ENCODE results near the gene ADGRB2.

Gene ADGRB2

DNA sequence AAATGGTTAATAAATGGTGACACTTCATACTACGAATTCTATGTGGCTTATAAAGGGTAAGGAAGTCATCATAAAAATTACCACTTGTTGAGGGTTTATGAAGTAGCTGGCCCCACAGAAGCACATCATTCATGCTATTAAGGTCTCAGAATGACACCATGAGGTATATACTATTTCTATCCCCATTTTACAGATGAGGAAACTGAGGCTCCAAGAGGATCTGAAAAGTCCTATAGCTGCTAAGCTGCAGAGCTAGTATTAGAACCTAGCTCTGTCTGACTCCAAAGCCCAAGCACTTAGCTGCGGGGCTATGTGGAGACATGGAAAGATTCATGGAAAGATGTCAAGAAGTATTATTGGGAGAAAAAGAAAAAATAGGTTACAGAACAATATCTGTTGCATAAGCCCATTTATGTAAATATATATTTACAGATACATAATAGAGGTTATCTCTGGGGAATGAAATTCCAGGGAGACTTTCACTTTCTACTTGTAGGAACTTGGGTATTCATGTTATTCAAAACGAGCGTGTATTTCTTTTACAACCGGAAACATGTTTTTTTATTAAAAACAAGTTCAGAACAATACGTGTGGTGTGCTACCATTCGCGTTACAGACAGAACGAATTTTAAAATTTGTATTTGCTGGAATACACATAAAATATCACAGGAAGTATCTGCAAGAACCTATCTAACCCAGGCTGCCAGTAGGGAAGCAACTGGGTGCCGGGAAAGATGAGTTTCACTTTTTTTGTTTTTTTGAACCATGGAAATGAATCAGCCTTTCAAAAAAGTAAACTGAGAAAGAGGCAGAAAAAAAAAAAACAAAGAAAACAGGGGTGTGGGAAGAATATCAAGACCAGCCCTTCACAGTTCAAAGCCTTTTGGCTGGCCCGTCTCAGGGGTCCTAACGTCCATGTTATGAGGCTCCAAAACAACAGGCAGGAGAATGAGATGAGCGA is 38.3 kb upstream of the ADGRB2 start:
- H3K36me3 ChIP-seq (ENCODE audit: control insufficient read depth in 1 of 2, insufficient read depth in 2 of 2, low read length in 2 of 2) = no peaks in the 10 kb centered on the region
- H3K9ac ChIP-seq (ENCODE audit: low read depth in 1 of 2, low read length in 2 of 2) = peak overlapping the region in 1 of 2 donors; percentile 54
- H3K4me1 ChIP-seq (ENCODE audit: control insufficient read depth in 1 of 2, insufficient read depth in 2 of 2, low read length in 2 of 2) = no peaks in the 10 kb centered on the region
- peak overlapping the region; percentile 51 to 65 for H3K4me3 ChIP-seq (ENCODE audit: low read depth in 1 of 2, low read length in 2 of 2)
- no peaks in the 10 kb centered on the region for H3K27me3 ChIP-seq (ENCODE audit: control insufficient read depth in 1 of 2, insufficient read depth in 2 of 2, low read length in 2 of 2)
- H3K27ac ChIP-seq (ENCODE audit: low read depth, low read length) = no peak overlapping the region
- no peaks in the 10 kb centered on the region for H3K9me3 ChIP-seq (ENCODE audit: control insufficient read depth in 1 of 2, low read length in 2 of 2)

DNA sequence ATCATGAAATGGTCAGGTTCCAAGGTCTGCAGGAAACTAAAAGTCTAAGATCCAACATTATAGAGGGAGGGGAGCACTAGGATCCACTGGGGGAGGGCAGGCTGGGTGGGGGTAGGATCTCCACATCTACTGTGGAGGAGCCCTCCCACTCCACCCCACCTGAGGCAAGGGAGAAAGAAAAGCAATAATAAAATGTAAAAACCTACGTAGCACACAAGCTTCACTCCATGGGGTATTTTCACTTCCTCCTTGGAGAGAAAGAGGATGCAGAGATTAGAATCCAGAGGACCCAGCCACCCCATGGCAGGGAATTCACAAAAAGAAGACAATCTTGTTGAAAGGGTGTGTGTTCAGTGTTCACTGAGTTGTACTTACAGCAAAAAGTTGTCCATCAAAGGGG is 37.3 kb upstream of the ADGRB2 start:
- Histone ChIP-seq H3K27me3 (ENCODE audit: control insufficient read depth in 1 of 2, insufficient read depth in 2 of 2, low read length in 2 of 2) (peaks cover under 1 to 4% of the 10 kb centered on the region in 2 donors), H3K9me3 (ENCODE audit: control insufficient read depth in 1 of 2, low read length in 2 of 2) (no peaks in the 10 kb centered on the region), H3K36me3 (ENCODE audit: control insufficient read depth in 1 of 2, insufficient read depth in 2 of 2, low read length in 2 of 2) (no peaks in the 10 kb centered on the region), H3K27ac (ENCODE audit: low read depth, low read length) (no peak overlapping the region), H3K4me1 (ENCODE audit: control insufficient read depth in 1 of 2, insufficient read depth in 2 of 2, low read length in 2 of 2) (no peaks in the 10 kb centered on the region), H3K4me3 (ENCODE audit: low read depth in 1 of 2, low read length in 2 of 2) (no peak overlapping the region), H3K9ac (ENCODE audit: low read depth in 1 of 2, low read length in 2 of 2) (no peak overlapping the region)

DNA sequence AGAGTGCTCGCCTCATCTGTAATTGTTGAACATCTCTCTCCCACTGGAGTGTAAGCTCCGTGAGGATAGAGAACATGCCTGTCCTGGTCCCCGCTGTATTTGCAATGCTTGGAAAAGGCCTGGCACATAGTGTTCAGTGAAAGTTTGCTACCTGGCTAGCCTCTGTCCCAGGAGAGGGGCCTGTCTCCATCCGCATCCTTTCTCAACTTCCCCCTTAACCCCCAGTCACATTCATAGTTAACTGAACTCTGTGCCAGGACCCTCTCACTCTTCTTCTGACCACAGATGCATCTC is 36.5 kb upstream of the ADGRB2 start:
- Histone ChIP-seq H3K4me1 (ENCODE audit: control insufficient read depth in 1 of 2, insufficient read depth in 2 of 2, low read length in 2 of 2) (no peaks in the 10 kb centered on the region), H3K36me3 (ENCODE audit: control insufficient read depth in 1 of 2, insufficient read depth in 2 of 2, low read length in 2 of 2) (no peaks in the 10 kb centered on the region), H3K27me3 (ENCODE audit: control insufficient read depth in 1 of 2, insufficient read depth in 2 of 2, low read length in 2 of 2) (peaks cover 5 to 9% of the 10 kb centered on the region in 2 donors), H3K4me3 (ENCODE audit: low read depth in 1 of 2, low read length in 2 of 2) (no peak overlapping the region), H3K27ac (ENCODE audit: low read depth, low read length) (no peak overlapping the region), H3K9ac (ENCODE audit: low read depth in 1 of 2, low read length in 2 of 2) (no peak overlapping the region), H3K9me3 (ENCODE audit: control insufficient read depth in 1 of 2, low read length in 2 of 2) (no peaks in the 10 kb centered on the region)

- H3K4me3 ChIP-seq (ENCODE audit: low read depth in 1 of 2, low read length in 2 of 2) = no peak overlapping the region
- H3K27me3 ChIP-seq (ENCODE audit: control insufficient read depth in 1 of 2, insufficient read depth in 2 of 2, low read length in 2 of 2) = peaks cover 5 to 11% of the 10 kb centered on the region in 2 donors
- H3K36me3 ChIP-seq (ENCODE audit: control insufficient read depth in 1 of 2, insufficient read depth in 2 of 2, low read length in 2 of 2) = no peaks in the 10 kb centered on the region
- H3K4me1 ChIP-seq (ENCODE audit: control insufficient read depth in 1 of 2, insufficient read depth in 2 of 2, low read length in 2 of 2) = no peaks in the 10 kb centered on the region
- H3K9me3 ChIP-seq (ENCODE audit: control insufficient read depth in 1 of 2, low read length in 2 of 2) = no peaks in the 10 kb centered on the region
- H3K9ac ChIP-seq (ENCODE audit: low read depth in 1 of 2, low read length in 2 of 2) = no peak overlapping the region
- no peak overlapping the region for H3K27ac ChIP-seq (ENCODE audit: low read depth, low read length)
Measured at GRCh38 chr1:31799895-31800673, 35.9 kb upstream of the ADGRB2 start.

GRCh38 chr1:31799196-31799894 is 35.2 kb upstream of the ADGRB2 start:
- Histone ChIP-seq H3K27me3 (ENCODE audit: control insufficient read depth in 1 of 2, insufficient read depth in 2 of 2, low read length in 2 of 2) (peaks cover 5 to 11% of the 10 kb centered on the region in 2 donors), H3K9ac (ENCODE audit: low read depth in 1 of 2, low read length in 2 of 2) (no peak overlapping the region), H3K36me3 (ENCODE audit: control insufficient read depth in 1 of 2, insufficient read depth in 2 of 2, low read length in 2 of 2) (no peaks in the 10 kb centered on the region), H3K27ac (ENCODE audit: low read depth, low read length) (no peak overlapping the region), H3K9me3 (ENCODE audit: control insufficient read depth in 1 of 2, low read length in 2 of 2) (no peaks in the 10 kb centered on the region), H3K4me1 (ENCODE audit: control insufficient read depth in 1 of 2, insufficient read depth in 2 of 2, low read length in 2 of 2) (no peaks in the 10 kb centered on the region), H3K4me3 (ENCODE audit: low read depth in 1 of 2, low read length in 2 of 2) (no peak overlapping the region)

- Histone ChIP-seq H3K27ac (ENCODE audit: low read depth, low read length) (no peak overlapping the region), H3K9ac (ENCODE audit: low read depth in 1 of 2, low read length in 2 of 2) (no peak overlapping the region)
Measured at GRCh38 chr1:31798433-31799195, 34.5 kb upstream of the ADGRB2 start.

DNA sequence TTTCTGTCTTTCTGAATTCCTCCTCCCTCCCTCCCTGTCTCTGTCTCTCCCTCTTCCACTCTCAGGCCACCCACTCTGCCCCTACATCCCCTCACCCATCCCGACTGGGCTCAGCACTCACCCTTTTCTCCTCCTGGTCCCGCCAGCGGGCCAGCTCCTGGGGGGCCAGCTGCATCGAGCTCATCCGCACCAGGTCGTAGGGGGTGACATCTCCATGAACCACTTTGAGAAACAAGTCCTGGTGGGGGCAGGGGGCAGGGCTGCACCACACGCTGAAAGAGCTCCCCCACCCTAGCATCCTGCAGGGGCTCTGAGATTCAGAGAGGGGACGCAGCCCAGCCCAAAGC is 33.9 kb upstream of the ADGRB2 start:
- Histone ChIP-seq H3K36me3 (ENCODE audit: control insufficient read depth in 1 of 2, insufficient read depth in 2 of 2, low read length in 2 of 2) (no peaks in the 10 kb centered on the region), H3K27ac (ENCODE audit: low read depth, low read length) (no peak overlapping the region), H3K4me3 (ENCODE audit: low read depth in 1 of 2, low read length in 2 of 2) (no peak overlapping the region), H3K9me3 (ENCODE audit: control insufficient read depth in 1 of 2, low read length in 2 of 2) (no peaks in the 10 kb centered on the region), H3K9ac (ENCODE audit: low read depth in 1 of 2, low read length in 2 of 2) (no peak overlapping the region), H3K27me3 (ENCODE audit: control insufficient read depth in 1 of 2, insufficient read depth in 2 of 2, low read length in 2 of 2) (peaks cover 5 to 11% of the 10 kb centered on the region in 2 donors), H3K4me1 (ENCODE audit: control insufficient read depth in 1 of 2, insufficient read depth in 2 of 2, low read length in 2 of 2) (no peaks in the 10 kb centered on the region)

More at GRCh38 chr1:31798433-31799195, 34.5 kb upstream of the ADGRB2 start:
- no peaks in the 10 kb centered on the region for H3K4me1 ChIP-seq (ENCODE audit: control insufficient read depth in 1 of 2, insufficient read depth in 2 of 2, low read length in 2 of 2)
- H3K27me3 ChIP-seq (ENCODE audit: control insufficient read depth in 1 of 2, insufficient read depth in 2 of 2, low read length in 2 of 2) = peaks cover 5 to 11% of the 10 kb centered on the region in 2 donors
- no peaks in the 10 kb centered on the region for H3K9me3 ChIP-seq (ENCODE audit: control insufficient read depth in 1 of 2, low read length in 2 of 2)
- H3K4me3 ChIP-seq (ENCODE audit: low read depth in 1 of 2, low read length in 2 of 2) = no peak overlapping the region
- H3K36me3 ChIP-seq (ENCODE audit: control insufficient read depth in 1 of 2, insufficient read depth in 2 of 2, low read length in 2 of 2) = no peaks in the 10 kb centered on the region

DNA sequence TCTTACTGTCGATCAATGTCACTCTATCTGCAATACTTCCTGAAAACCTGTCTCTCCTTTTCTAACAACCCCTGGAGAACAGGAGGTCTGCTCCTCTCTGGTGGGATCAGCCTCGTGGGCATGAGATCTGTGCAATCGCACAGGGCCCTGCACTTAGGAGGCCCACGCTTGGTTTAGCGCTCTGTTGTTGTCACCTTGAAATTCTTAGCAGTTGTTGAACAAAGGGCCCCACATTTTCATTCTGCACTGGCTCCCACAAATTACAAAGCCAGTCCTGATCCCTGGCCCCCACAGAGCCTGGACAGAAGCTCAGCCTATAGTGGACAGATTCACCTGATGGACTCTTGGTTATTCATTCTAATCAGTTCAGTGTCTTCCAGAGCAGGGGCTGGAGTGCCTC is 33.1 kb upstream of the ADGRB2 start:
- Histone ChIP-seq H3K4me1 (ENCODE audit: control insufficient read depth in 1 of 2, insufficient read depth in 2 of 2, low read length in 2 of 2) (no peaks in the 10 kb centered on the region), H3K9me3 (ENCODE audit: control insufficient read depth in 1 of 2, low read length in 2 of 2) (no peaks in the 10 kb centered on the region), H3K9ac (ENCODE audit: low read depth in 1 of 2, low read length in 2 of 2) (no peak overlapping the region), H3K27ac (ENCODE audit: low read depth, low read length) (no peak overlapping the region), H3K27me3 (ENCODE audit: control insufficient read depth in 1 of 2, insufficient read depth in 2 of 2, low read length in 2 of 2) (peaks cover 5 to 11% of the 10 kb centered on the region in 2 donors), H3K36me3 (ENCODE audit: control insufficient read depth in 1 of 2, insufficient read depth in 2 of 2, low read length in 2 of 2) (no peaks in the 10 kb centered on the region), H3K4me3 (ENCODE audit: low read depth in 1 of 2, low read length in 2 of 2) (no peak overlapping the region)

DNA sequence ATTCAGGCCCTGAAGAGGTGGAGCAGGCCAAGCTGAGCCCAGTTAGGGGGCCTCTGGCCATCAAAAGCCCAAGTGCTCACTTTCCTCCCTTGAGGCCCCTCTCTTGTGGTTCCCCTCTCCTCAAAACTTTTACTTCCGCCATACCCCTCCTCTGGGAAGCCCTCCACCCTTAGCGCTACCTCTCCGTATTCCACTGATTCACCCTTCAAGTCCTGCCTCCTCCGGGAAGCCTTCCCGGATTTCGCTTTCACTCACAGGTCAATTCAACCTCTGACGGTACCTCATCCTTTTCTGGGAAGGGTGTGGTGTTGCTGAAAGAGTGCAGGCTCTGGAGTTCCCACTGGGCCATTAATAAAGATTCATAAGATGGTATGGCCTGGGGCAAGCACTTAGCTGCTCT is 32.6 kb upstream of the ADGRB2 start:
- no peak overlapping the region for H3K4me3 ChIP-seq (ENCODE audit: low read depth in 1 of 2, low read length in 2 of 2)

More for the DNA sequence above, 32.6 kb upstream of the ADGRB2 start:
- Histone ChIP-seq H3K9ac (ENCODE audit: low read depth in 1 of 2, low read length in 2 of 2) (no peak overlapping the region), H3K9me3 (ENCODE audit: control insufficient read depth in 1 of 2, low read length in 2 of 2) (no peaks in the 10 kb centered on the region), H3K27me3 (ENCODE audit: control insufficient read depth in 1 of 2, insufficient read depth in 2 of 2, low read length in 2 of 2) (peaks cover 5 to 11% of the 10 kb centered on the region in 2 donors), H3K4me1 (ENCODE audit: control insufficient read depth in 1 of 2, insufficient read depth in 2 of 2, low read length in 2 of 2) (no peaks in the 10 kb centered on the region), H3K27ac (ENCODE audit: low read depth, low read length) (no peak overlapping the region), H3K36me3 (ENCODE audit: control insufficient read depth in 1 of 2, insufficient read depth in 2 of 2, low read length in 2 of 2) (no peaks in the 10 kb centered on the region)

All from duodenal mucosa (tissue), 2 donors.